Measurements from ENCODE around the gene SYNGR2. TPM values are rescaled to one million over a fixed set of nuclear protein-coding genes. Genes with fewer than 3 reads are reported as not detected.
A peak's percentile ranks its signal among the peaks of the same experiment; 100 is the strongest.

The SYNGR2 gene
- total RNA-seq, 1 experiment from 2014 or later: 148 TPM

- TF ChIP-seq REST (IDR thresholded peaks at IDR 0.05; ENCODE audit: low read depth) (no peak), CTCF (IDR thresholded peaks at IDR 0.05 in 2 of 3, conservative IDR thresholded peaks at IDR 0.05 in 1 of 3; ENCODE audit: borderline replicate concordance in 1 of 3, insufficient read depth in 1 of 3, low read depth in 2 of 3, low read length in 2 of 3) (no peak), EGR1 (IDR thresholded peaks at IDR 0.05; ENCODE audit: low read depth) (no peak)
Measured at GRCh38 chr17:78148286-78149016, 19.9 kb upstream of the SYNGR2 start (continued).

- Histone ChIP-seq H3K36me3 (ENCODE audit: control insufficient read depth in 1 of 2, insufficient read depth in 2 of 2, low read length in 2 of 2) (no peaks in the 10 kb centered on the region), H3K27me3 (ENCODE audit: insufficient read depth, low read length) (no peaks in the 10 kb centered on the region), H4K20me1 (ENCODE audit: insufficient read depth) (no peaks in the 10 kb centered on the region), H2AFZ (ENCODE audit: low read depth, low read length, poor library complexity, severe bottlenecking) (peak overlapping the region; percentile 81), H3K79me2 (ENCODE audit: insufficient read depth, low read length) (no peaks in the 10 kb centered on the region), H3K4me1 (ENCODE audit: control insufficient read depth in 1 of 2, insufficient read depth in 2 of 2, low read length in 2 of 2) (peaks cover 8 to 12% of the 10 kb centered on the region in 2 experiments), H3K4me2 (ENCODE audit: low read length) (peak overlapping the region; percentile 34), H3K9me3 (ENCODE audit: control insufficient read depth in 1 of 2, insufficient read depth in 1 of 2, low read depth in 1 of 2, low read length in 2 of 2) (no peaks in the 10 kb centered on the region), H3K9me2 (ENCODE audit: insufficient read depth) (no peaks in the 10 kb centered on the region), H3K9ac (ENCODE audit: low read length) (no peak overlapping the region), H3K27ac (ENCODE audit: low read depth, low read length) (no peak overlapping the region), H3K4me3 (replicated peaks in 1 of 2; ENCODE audit: low read depth in 1 of 2, low read length in 2 of 2) (no peak overlapping the region)
- ChIA-PET RAD21 (ENCODE audit: low non-redundant PET in 1 of 2, low total read pairs in 2 of 2, uncharacterized antibody in 2 of 2, unreplicated experiment in 2 of 2) (no interaction called here), POLR2A (interaction anchor here (1.1 kb wide), 1 partner anchor 9 kb away, joined by 6 read pairs; no protein-coding TSS in a partner anchor), CTCF (interaction anchor here (0.7 to 1.2 kb wide), 3 partner anchors 9 to 36 kb away, joined by 3 to 5 read pairs (median 3); partner anchors contain the start of genes AFMID and TK1)
- no peak for DNase-seq (ENCODE audit: low read depth, low spot score)
- intact Hi-C loops (cut with micrococcal nuclease): no loop called here
- no TSS peak for BruUV-seq (replicated peaks)
- ATAC-seq: peak; percentile 46; the same call in 1 of the 2 replicates
- TF ChIP-seq ZFX (IDR thresholded peaks at IDR 0.05): no peak
- TF ChIP-seq REST (IDR thresholded peaks at IDR 0.05; ENCODE audit: low read depth): no peak
- TF ChIP-seq ZBTB33 (IDR thresholded peaks at IDR 0.05; ENCODE audit: extremely low read depth, insufficient replicate concordance, low read length): no peak
- TF ChIP-seq JUND (IDR thresholded peaks at IDR 0.05): no peak
- TF ChIP-seq SIN3A (IDR thresholded peaks at IDR 0.05; ENCODE audit: low read depth): no peak
- no peak for TF ChIP-seq YY1 (IDR thresholded peaks at IDR 0.05; ENCODE audit: extremely low read depth, insufficient replicate concordance, low read depth, low read length)
- TF ChIP-seq CBX3 (IDR thresholded peaks at IDR 0.05; ENCODE audit: low read depth): no peak
- TF ChIP-seq EZH2 (IDR thresholded peaks at IDR 0.05): no peak
- no peak for TF ChIP-seq EZH2phosphoT487 (IDR thresholded peaks at IDR 0.05; ENCODE audit: borderline replicate concordance)
Measured at GRCh38 chr17:78151514-78152008, 16.8 kb upstream of the SYNGR2 start.
